Pancreas (tissue), 10 donors: ENCODE results near the gene CNTNAP5. TPM values are rescaled to one million over a fixed set of nuclear protein-coding genes. Genes with fewer than 3 reads are reported as not detected.

Experiments used
- ATAC-seq, 4 donors: fragments of 200-7000 bp; cut with Tn5 transposase; one replicate each; pipeline versions ENCODE4 v1.8.0 to v1.9.1; 2020; ENCODE audit warnings: mild to moderate bottlenecking in 4 of 4, moderate library complexity in 4 of 4
- DNase-seq, 6 donors: peaks; one replicate each; pipeline ENCODE4 v3.0.0-alpha.2; 2020
- FAIRE-seq: peaks from 2 replicates; lab custom pipeline; 2012; peaks lifted over from hg19 to GRCh38; lab: Jason Lieb, UNC
- H3K27ac ChIP-seq, 4 donors: fragments of 200-600 bp; sonication (generic); 1 replicate in 3 of 4; 2 replicates in 1 of 4; pipeline versions ENCODE4 v1.5.0 to v1.8.0; 2020
- H3K27me3 ChIP-seq, 4 donors: fragments of 200-600 bp; one replicate each; pipeline ENCODE4 v1.8.0; 2021
- H3K36me3 ChIP-seq, 3 donors: fragments of 200-600 bp; sonication (generic) in 1 of 3; one replicate each; pipeline versions ENCODE4 v1.5.0 to v1.8.0; 2020 to 2021
- H3K4me1 ChIP-seq, 3 donors: fragments of 200-600 bp; one replicate each; pipeline ENCODE4 v1.8.0; 2021
- H3K4me3 ChIP-seq, 4 donors: fragments of 200-600 bp; sonication (generic) in 2 of 4; one replicate each; pipeline versions ENCODE4 v1.5.0 to v1.8.0; 2020 to 2021
- H3K9me3 ChIP-seq, 4 donors: fragments of 200-600 bp; one replicate each; pipeline ENCODE4 v1.8.0; 2021
- CTCF ChIP-seq, 4 donors: fragments of 200-600 bp; sonication (generic) in 3 of 4; IDR thresholded peaks; one replicate each; pipeline versions ENCODE4 v1.5.0 to v1.8.0; 2021; ENCODE audit warnings: antibody characterized with exemption in 4 of 4
- WGBS, 2 donors: extraction: QIAGEN DNeasy Blood & Tissue Kit; methylation state at CpG; one replicate each; pipeline ENCODE4 v1.1.7; 2013; 5-methylcytosine and 5-hydroxymethylcytosine counted together
- intact Hi-C, 3 donors: fragments of 100-400 bp; cut with DNase I; formaldehyde crosslinking; loops; one replicate each; pipeline versions ENCODE4 v1.11.1 to v1.14.2; 2022
- polyA plus RNA-seq, 2 donors: library from polyadenylated mRNA; stranded (reverse); fragments of 200-250 nt; gene quantifications; one replicate each; pipeline ENCODE4 v1.2.3, GENCODE V29; 2013
- total RNA-seq, 6 donors: library from RNA; stranded (reverse); fragmentation: NEBNext Ultra II Directional in 4 of 6; extraction: Animal tissue kit (Norgen Biotek cat#: 25700) in 4 of 6; gene quantifications; one replicate each; pipeline versions ENCODE4 v1.2.1 to v1.2.4, GENCODE V29; 2021 to 2023
- donor health status: healthy with polysubstance abuse.
- donor health status: DM: no; HTN: no; CAD: no; lungs with moderate emphysema.
- donor health status: DM: no; HTN: no; CAD: no.
- donor health status: control.
- donor health status: control.
- donor health status: Bipolar disorder and iron deficiency.
- donor health status: DM: yes; HTN: yes; CAD: no.
- donor health status: DM: no; HTN: no; CAD: no.
- donor health status: DM: no; HTN: no; CAD: no.
- donor health status: DM: yes; HTN: yes; CAD: no.

CNTNAP5 gene
- total and polyA plus RNA-seq, 8 donors: 0.05 to 0.43 (median 0.12) TPM

GRCh38 chr2:124476291-124476690, 451.2 kb downstream of the CNTNAP5 start:
- intact Hi-C loops: no loop called here
- no peak for TF ChIP-seq CTCF (IDR thresholded peaks at IDR 0.05)
- WGBS, 2 donors: 73 to 76% methylated on average over 2 of the region's 2 CpGs
- Histone ChIP-seq H3K4me1 (no peaks in the 10 kb centered on the region), H3K9me3 (no peaks in the 10 kb centered on the region), H3K4me3 (no peak overlapping the region), H3K36me3 (no peaks in the 10 kb centered on the region), H3K27me3 (no peaks in the 10 kb centered on the region), H3K27ac (no peak overlapping the region)
- DNase-seq (no peak), ATAC-seq (no peak), FAIRE-seq (no peak)

- WGBS, 2 donors: 60 to 80% methylated on average over 6 of the region's 6 CpGs
- H3K27me3 ChIP-seq: no peaks in the 10 kb centered on the region
- DNase-seq: no peak
Measured at GRCh38 chr2:124478761-124479160, 453.7 kb downstream of the CNTNAP5 start.

GRCh38 chr2:124480958-124481357, 455.9 kb downstream of the CNTNAP5 start:
- Histone ChIP-seq H3K27ac (no peak overlapping the region), H3K27me3 (no peaks in the 10 kb centered on the region), H3K4me1 (no peaks in the 10 kb centered on the region), H3K36me3 (no peaks in the 10 kb centered on the region), H3K9me3 (no peaks in the 10 kb centered on the region), H3K4me3 (no peak overlapping the region)
- TF ChIP-seq CTCF (IDR thresholded peaks at IDR 0.05): no peak
- DNase-seq (no peak), FAIRE-seq (no peak), ATAC-seq (no peak)
- intact Hi-C loops: no loop called here
- WGBS, 2 donors: 14 to 26% methylated on average over 4 of the region's 4 CpGs

More at GRCh38 chr2:124478761-124479160, 453.7 kb downstream of the CNTNAP5 start:
- no peaks in the 10 kb centered on the region for H3K9me3 ChIP-seq
- FAIRE-seq (no peak), ATAC-seq (no peak)
- H3K36me3 ChIP-seq: no peaks in the 10 kb centered on the region
- H3K27ac ChIP-seq: no peak overlapping the region
- no peak overlapping the region for H3K4me3 ChIP-seq
- intact Hi-C loops: no loop called here
- TF ChIP-seq CTCF (IDR thresholded peaks at IDR 0.05): no peak
- no peaks in the 10 kb centered on the region for H3K4me1 ChIP-seq

GRCh38 chr2:124482044-124482443, 457.0 kb downstream of the CNTNAP5 start:
- H3K36me3 ChIP-seq: no peaks in the 10 kb centered on the region
- WGBS, 2 donors: 55 to 58% methylated on average over 8 of the region's 8 CpGs
- intact Hi-C loops: no loop called here
- no peak for TF ChIP-seq CTCF (IDR thresholded peaks at IDR 0.05)
- H3K27ac ChIP-seq: no peak overlapping the region
- H3K4me1 ChIP-seq: no peaks in the 10 kb centered on the region
- ATAC-seq (no peak), FAIRE-seq (no peak), DNase-seq (no peak)
- no peaks in the 10 kb centered on the region for H3K9me3 ChIP-seq
- H3K27me3 ChIP-seq: no peaks in the 10 kb centered on the region
- H3K4me3 ChIP-seq: no peak overlapping the region

GRCh38 chr2:124482551-124482950, 457.5 kb downstream of the CNTNAP5 start:
- 64 to 81% methylated on average over 6 of the region's 6 CpGs for WGBS, 2 donors
- TF ChIP-seq CTCF (IDR thresholded peaks at IDR 0.05): no peak

More at GRCh38 chr2:124482551-124482950, 457.5 kb downstream of the CNTNAP5 start:
- intact Hi-C loops: no loop called here
- no peak overlapping the region for H3K4me3 ChIP-seq
- no peaks in the 10 kb centered on the region for H3K9me3 ChIP-seq
- no peak overlapping the region for H3K27ac ChIP-seq
- no peaks in the 10 kb centered on the region for H3K36me3 ChIP-seq
- FAIRE-seq: no peak
- no peak for ATAC-seq
- H3K27me3 ChIP-seq: no peaks in the 10 kb centered on the region
- H3K4me1 ChIP-seq: no peaks in the 10 kb centered on the region
- DNase-seq: no peak
